DMS153 (cell line): ENCODE measurements around the gene SARS2.
A peak's percentile ranks its signal among the peaks of the same experiment; 100 is the strongest.
"Not testable (repeated sequence)": the region's sequence is repeated elsewhere in the genome, so short reads cannot be mapped to it uniquely, and the experiment has no call there.

ENCODE experiments used
- DNase-seq: peaks from one replicate; lab custom pipeline; 2025; lab: John Stamatoyannopoulos, UW

SARS2 gene

DNA sequence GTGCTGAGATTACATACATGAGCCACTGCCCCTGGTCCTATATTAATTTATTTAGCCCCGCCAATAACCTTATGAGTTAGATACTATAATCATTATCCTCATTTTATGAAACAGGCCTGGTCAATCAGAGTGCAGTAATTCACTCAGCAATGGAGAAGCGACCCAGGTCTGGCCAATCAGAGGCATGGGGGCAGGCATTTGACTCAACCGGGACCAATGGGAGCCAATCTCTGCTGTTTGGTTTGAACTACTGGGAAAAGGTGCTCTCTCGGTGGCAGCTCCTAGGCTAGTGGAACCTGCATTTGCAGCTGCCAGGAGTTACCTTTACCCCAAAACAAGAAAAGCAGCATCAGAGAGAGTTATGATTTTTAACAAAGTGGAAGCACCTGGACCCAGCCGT lies 37.7 kb downstream of the SARS2 start:
- DNase-seq, result no peak

DNA sequence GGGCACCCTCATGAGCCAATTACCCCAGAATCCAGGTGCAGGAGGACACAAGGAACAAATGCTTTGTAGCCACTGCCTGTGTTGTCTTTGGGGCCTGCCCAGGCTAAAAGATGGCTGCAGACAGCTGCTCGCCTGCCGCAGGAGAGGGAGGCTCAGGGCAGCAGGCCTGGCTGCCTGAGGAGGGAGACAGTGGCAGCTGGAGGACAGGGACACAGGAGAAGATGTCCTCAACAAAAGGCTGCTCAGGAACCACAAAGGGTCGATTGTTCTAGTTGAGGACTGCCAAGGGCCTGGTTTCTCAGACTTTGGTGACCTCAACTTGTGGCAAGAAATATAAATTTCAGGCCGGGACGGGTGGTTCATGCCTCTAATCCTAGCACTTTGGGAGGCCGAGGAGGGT lies 38.8 kb downstream of the SARS2 start:
- no peak for DNase-seq

DNA sequence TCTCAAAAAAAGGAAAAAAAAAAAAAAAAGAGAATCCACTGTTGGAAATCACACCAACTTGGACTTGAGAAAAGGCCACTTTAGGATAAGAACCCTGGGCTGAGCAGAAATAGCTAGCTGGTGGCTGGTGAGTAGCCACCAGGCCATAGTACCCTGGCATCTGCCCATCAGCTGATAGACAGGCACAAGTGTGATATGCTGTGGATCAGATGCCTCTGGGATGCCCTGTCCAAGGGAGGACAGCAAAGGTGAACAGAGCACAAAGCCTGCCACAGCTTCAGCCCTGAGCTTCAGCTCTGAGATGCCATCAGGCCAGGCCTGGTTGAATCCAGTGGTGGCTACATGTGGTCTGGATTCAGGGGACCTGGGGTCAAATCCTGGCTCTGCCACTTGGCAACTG lies 39.9 kb downstream of the SARS2 start:
- no peak for DNase-seq

DNA sequence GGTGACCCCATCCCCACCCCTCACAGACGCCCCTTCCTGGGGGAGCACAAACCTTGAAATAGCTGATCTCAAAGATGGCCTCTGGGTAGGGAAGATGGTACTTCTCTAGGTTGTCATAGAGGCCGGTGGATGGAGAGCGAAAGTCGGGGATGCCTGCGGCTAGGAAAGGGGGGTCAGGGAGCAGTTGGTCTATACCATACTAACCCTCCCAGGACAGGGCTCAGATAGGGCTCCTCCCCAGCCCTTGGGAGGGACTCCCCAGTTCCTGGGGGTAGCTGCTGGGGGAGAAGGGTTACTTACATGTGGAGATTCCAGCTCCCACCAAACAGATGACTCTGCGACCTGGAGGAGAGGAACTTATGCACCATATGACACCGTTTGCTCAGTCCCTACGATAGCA lies 40.8 kb downstream of the SARS2 start:
- DNase-seq, result no peak

DNA sequence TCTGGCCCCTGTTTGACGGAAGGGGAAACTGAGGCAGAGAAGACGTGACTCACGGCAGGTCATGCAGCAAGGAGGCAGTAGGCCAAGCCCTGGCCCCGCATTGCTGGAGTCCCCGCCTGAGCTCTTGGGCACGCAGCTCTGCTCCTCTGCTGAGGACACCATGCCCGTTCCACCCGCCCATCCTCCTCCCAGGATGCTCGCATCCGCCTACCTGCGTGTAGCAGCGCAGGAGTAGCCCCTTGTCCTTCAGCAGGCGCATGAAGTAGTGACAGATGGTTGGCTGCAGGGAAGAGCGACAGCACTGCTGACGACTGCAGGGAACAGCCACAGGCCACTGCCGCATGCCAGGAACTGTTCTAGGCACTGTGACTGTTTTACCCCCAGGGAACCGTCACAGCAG lies 41.7 kb downstream of the SARS2 start:
- no peak for DNase-seq

DNA sequence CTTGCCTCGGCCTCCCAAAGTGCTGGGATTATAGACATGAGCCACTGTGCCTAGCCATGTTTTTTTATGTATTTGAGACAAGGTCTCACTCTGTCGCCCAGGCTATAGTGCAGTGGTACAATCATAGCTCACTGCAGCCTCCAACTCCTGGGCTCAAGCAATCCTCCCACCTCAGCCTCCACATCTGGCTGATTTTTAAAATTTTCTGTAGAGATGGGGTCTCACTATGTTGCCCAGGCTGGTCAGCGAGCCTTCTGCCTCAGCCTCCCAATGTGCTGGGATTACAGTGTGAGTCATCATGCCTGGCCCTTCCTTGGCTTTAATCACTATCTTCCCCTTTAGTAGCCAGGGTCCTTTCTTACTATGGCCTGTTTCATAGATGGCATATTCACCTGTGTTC lies 45.9 kb downstream of the SARS2 start:
- DNase-seq, result not testable (repeated sequence)

DNA sequence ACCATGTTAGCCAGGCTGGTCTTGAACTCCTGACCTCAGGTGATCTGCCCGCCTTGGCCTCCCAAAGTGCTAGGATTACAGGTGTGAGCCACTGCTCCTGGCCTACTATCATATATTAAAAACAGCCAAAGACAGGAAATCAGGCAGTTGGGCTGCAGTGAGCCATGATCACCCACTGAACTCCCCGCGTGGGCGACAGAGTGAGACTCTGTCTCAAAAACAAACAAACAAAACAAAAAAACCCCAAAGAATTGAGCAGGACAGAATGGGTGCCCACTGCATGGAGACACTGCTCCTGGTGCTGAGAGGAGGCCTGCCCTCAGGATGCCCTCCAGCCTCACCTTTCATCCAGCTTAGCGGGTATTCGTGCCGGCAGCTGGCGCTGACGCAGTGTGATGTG lies 47.3 kb downstream of the SARS2 start:
- DNase-seq, result no peak

DNA sequence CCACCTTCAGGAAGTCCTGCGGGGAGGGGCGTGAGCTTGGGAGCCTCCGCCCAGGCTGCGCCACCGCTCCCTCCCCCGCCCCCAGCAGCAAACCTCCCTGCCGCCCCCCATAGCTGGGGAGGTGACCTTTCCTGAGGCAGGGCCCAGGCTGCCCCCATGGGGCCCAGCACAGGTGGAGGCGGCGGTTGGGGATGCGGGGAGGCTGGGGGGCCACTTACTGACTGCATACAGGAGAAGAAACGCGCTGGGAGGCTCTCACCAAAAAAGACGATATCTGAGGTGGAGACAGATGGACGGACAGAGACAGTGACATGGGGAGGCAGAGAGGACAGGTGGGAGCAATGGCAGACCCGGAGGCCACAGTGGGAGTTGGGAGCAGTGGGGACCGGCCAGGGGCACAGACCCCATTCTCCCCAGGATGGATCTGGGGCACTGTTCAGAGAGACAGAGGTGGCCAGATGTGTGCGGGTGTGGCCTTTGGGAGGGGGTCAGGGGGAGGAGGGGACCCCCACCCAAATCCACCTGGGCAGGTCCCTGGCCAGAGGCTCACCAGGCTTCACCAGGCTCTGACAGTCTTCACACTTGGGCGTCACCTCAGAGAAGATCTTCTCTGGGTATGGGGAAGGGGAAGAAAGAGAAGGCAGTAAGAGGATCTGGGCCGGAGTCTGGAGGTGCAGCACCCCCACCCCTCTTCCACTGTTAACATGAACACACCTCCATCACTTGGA lies 49.5 kb downstream of the SARS2 start:
- no peak for DNase-seq

DNA sequence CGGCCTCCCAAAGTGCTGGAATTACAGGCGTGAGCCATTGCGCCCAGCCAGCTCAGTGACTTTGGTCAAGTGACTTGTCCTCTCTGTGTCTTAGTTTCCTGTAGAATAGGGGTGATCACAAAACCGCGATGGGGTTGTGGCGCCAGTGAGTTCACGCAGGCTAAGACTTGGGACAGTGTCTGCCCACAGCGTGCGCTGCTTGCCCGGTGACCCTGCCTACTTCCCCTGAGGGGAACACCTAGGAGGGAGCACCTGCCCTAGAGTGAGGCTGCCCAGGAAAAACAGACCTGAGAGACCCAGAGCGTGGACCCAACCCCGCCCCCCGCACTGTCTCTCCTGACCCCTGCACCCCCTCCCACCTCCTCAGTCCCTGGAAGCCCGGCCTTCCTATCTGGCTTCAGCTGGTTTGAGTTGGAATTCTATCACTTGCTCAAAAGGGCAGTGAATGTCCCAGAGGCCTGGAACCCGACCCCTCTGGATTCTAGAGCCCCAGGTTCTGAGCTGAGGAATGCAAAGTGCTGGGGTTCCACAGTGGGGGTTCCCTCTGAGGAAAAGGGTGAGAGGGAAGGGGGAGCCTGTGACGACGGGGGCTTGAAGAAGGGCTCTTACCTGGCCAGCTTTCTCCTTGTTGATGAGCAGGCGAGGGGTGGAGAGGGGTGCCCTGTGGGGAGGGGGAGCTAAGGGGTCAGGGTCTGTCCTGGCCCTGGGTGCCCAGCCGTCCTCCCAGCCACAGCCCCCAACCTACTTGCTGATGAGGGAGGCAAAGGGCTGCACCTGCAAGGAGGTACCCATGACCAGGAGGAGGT lies 50.3 kb downstream of the SARS2 start:
- no peak for DNase-seq

DNA sequence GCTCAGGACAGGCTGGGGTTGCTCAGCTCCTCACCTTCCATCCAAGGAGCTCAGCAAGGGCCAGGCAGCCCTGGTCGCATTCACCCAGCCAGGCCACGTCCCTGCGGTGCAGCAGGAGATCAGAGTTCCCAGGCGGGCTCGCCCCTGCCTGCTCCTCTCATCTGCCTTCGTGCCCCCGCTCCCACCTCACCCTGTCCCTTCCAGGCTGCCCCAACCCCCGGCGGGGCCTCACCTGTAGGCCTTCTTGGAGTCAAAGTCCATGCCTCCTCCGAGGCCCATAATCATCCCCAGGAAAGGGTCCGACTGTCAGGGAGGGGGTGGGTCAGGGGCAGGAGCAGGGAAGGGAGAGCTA lies 51.2 kb downstream of the SARS2 start:
- DNase-seq, result no peak

DNA sequence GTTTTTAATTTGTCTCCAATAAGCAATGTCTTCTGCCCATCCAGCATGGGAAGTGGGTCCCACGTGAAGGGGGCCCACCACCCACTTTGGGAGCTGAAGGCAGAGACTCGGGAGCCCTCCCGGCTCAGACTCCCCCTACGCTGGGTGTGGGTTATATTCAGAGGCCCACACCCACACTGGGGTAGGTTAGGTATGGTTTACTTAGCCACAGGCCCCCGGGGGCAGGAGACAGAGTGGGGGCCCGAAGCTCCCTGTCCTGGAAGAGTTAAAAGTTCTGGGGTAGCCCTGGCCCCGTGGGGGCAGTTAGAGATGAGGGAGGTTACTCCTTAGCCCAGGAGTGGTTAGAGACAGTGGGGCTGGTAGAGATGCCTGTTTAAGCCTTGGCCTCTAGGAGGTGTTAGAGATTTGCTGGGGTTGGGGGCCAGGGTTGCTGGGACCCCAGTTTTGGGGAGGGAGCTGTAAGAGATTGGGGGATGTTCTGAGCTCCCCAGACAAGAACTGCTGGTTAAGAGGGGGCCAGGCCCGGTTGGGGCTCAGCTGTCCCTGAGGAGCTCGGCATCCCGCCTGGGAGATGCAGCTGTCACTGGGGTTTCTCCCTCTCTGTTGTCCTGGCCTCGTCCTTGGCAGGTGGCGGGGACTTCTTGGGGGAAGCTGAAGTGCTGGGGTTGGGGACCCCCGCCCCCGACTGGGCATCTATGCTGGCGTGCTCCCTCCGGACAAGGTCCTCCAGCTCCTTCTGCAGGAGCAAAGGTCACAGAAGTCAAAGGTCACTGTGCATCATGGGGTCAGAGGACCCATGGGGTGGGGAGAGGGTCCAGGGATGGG lies 51.8 kb downstream of the SARS2 start:
- DNase-seq, result no peak

DNA sequence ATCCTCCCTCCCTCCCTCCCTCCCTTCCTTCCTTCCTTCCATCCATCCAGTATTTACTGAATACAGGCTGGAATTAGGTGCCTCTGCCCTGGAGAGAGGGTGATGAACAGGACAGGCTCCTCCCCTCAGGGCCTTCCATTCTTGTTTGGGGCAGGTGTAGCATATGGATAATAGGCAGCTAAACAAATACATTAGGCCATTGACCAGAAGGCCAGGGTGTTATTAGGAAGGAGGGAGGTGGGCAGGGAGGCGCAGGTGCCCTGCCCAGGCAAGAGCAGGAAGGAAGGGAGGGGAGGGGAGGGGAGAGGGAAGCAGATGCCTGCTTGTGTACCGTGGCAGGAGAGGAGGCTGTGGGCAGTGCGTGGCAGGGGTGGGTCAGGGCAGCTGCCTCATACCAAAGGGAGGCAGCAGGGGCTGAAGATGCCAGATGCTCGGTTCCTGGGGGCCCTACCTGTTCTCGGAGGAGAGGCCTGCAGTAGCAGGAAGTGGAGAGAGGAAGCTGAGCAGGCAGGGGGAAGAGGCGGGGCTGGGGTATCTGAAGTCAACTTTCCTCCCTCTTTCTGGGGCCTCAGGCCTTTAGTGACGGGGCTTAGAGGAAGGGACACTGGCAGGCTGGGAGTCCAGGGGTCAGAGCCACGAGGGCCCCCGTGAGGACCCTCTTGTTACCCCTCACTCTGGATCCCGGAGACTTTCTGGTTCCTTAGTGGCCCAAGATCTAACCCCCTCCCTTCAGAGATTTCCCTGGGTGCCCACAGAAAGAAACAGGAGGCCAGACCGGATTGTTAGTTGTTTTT lies 52.6 kb downstream of the SARS2 start, which contains the start of gene RINL:
Gene RINL (minus strand): TSS at position 495 of the 794 bp plus-strand sequence. CDS start 1,533 bp downstream, outside the sequence.
- peak; percentile 99 for DNase-seq

DNA sequence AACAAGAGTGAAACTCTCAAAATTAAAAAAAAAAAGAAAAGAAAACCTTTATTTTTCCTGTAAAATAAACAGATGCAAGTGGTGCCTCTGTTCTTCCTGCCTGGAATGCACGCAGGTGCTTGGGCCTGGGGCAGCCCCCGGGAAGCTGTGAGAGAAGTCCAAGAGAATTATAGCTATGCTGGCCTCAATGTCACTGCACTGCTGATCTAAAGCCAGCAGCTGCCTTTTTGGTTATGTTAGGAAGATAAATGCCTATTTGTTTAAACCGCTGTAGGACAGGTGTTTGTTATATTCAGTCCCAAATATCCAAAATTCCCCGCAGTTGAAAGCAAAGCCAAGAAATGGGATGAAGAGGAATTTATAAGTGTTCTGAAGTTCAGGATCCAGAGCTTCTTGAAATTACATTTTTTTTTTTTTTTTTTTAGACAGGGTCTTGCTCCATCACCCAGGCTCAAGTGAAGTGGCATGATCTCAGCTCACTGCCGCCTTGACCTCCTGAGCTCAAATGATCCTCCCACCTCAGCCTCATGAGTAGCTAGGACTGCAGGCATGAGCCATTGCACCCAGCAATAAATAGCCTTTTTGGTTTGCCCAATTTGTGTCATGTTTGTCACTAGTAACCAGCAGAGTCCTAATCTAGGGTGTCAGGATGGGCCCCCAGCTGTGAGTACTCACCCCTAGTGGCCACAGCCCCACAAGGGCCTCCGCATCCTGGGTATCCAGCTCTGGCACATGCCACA lies 54.7 kb downstream of the SARS2 start:
- DNase-seq, result no peak

DNA sequence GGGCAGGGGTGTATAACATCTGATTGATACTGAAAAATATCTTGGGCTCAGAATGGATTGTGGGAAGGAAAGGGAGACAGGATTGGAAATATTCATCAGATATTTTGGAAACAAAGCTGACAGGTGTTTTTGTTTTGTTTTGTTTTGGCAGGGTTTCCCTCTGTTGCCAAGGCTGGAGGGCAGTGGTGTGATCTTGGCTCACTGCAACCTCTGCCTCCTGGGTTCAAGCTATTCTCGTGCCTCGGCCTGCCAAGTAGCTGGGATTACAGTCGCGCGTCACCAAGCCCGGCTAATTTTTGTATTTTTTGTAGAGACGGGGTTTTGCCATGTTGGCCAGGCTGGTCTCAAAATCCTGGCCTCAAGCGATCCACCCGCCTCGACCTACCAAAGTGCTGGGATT lies 57.2 kb downstream of the SARS2 start:
- not testable (repeated sequence) for DNase-seq

DNA sequence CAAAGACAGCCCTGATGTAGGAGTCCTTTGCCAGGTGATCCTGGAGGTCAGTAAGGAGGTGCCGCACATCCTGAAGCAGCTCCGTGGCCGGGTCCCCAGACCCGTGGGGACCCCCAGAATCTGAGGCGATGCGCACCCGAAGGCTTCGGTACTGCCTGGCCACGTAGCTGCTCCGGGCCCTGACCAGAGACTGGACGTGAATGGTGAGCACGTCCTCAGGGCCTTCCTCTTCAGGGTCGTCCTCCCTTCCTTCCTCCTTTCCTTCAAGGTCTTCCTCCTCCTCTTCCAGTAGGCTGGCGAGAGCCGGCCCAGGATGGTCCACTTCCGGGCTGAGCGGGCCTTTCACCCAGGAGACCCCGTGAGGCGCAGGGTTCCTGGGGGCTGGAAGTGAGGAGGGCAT lies 60.0 kb downstream of the SARS2 start:
- no peak for DNase-seq

DNA sequence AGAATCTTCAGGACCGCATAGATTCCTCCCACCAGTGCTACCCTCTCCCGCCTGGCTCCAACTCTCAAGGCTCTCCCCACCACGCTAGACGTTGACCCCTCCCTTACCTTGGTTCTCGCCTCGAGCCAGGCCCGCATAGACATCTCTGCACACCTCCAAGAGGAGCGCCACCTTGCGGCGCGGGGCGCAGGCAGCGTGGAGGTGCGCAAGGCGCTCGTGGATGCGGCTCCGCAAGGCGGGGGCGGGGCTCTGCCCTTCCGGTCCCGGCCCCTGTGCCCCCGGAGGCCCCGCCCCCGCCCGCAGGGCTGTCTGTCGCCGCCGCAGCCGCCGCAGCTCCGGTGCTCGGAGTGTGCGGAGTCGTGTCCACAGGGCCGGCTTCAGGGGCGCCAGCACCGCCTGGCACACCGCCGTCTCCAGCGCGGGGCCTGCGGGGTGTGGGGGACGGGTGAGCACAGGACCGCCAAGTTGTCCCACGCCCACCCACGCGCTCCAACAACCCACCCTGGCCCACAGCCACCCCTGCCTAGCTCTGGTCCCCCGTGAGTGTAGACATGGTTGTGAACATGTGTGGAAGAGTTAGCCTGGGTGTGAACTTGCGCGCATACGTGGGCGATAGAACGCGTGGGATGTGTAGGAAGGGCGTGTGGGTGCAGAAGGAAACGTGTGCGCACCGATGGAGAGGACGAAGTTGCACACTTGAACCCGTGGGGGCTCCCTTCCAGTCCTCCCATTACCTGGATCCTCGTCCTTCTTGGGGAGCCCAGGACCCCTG lies 60.5 kb downstream of the SARS2 start:
- no peak for DNase-seq

DNA sequence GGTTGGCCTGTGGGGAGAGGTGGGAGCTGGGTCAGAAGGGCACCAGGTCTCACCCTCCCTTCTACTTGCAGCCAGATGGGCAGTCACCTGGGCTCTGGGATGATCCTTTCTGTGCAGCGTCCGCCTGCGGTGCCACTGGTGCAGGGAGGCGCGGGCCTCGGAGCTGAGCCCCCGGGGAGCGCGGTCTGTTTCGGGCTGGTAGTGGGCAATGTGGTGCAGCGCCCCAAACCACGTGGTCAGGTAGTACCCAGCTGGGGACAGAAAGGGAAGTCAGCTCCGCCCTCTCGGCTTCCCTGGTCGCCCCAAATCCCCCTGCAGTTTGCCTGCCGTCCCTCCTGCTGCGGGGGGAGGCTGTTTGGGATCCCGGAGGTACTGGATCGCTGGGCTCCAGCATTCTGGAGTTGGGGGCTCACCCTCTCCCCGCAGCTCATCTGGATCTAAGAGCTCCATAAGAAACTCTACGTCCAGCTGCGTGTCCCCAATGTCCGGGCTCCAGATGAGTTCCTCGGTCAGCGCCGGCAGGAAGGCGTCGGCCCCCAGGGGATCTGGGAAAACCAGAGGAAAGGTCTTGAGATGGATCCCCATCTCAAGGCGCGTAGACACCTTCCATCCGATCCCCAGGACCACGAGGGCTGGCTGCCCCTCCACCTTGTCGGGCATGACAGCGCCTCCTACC lies 61.3 kb downstream of the SARS2 start:
- DNase-seq, result no peak

DNA sequence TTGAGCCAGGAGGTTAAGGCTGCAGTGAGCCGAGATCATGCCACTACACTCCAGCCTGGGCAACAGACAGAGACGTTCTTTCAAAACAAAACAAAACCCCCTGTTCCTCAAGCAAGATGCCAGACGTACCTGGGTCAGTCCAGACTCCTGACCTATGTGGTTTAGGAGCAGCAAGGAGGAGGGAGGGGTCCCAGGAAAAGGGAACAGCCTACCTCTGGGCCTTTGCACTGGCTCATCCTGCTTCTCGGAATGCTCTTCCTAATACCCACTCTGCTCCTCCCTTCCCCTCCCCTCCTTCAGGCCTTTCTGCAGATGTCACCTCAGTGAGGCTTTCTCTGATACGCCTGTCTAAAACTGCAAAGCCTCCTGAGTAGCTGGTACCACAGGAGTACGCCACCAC lies 62.0 kb downstream of the SARS2 start:
- no peak for DNase-seq

DNA sequence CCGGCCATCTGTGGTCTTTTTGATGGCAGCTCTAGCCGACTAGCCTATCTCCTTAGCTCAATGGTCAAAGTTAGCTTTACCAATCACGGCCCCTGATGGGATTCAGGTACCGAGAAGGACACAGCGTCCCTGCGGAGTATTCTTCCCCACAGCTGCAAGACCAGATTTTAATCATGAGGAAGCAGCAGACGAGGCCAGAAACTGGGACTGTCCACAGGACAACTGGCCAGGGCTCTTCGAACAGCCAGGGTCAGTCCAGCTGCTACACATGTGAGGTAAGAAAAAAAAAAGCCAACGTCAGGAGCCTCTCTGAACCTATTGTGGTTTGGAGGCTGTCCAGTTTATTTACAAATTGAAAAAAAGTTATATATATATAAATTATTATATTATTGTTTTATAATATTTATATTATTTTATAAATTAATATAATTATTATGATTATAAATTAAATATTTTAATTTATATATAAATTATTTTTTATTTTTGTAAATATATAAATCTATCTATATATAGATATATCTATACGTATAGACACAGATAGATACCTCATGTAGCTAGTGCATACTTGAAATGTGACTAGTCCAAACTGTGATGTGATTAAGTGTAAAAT lies 63.3 kb downstream of the SARS2 start:
- DNase-seq, result no peak
